Chondrocyte (in vitro differentiated cells): ENCODE data around the gene TTC34. TPM values are rescaled to one million over a fixed set of nuclear protein-coding genes. Genes with fewer than 3 reads are reported as not detected.
A peak's percentile ranks its signal among the peaks of the same experiment; 100 is the strongest.

Experiments used
- DNase-seq: peaks from one replicate; pipeline ENCODE4 v3.0.0; 2021; ENCODE audit warnings: mixed read lengths, low spot score
- H3K27ac Mint-ChIP-seq: one replicate; pipeline ENCODE4 v1.8.0; 2021; ENCODE audit warnings: mild to moderate bottlenecking, moderate library complexity, mixed read lengths; ENCODE audit not compliant: unreplicated experiment
- H3K27me3 Mint-ChIP-seq: 2 replicates; pipeline ENCODE4 v1.8.0; 2021; ENCODE audit warnings: low read depth, mixed read lengths
- H3K36me3 Mint-ChIP-seq: 2 replicates; pipeline ENCODE4 v1.8.0; 2021; ENCODE audit warnings: low read depth, mixed read lengths
- H3K4me1 Mint-ChIP-seq: 2 replicates; pipeline ENCODE4 v1.8.0; 2021; ENCODE audit warnings: low read depth, mild to moderate bottlenecking, mixed read lengths
- H3K4me3 Mint-ChIP-seq: one replicate; pipeline ENCODE4 v1.8.0; 2021; ENCODE audit warnings: mild to moderate bottlenecking, moderate library complexity, mixed read lengths; ENCODE audit not compliant: unreplicated experiment
- H3K9me3 Mint-ChIP-seq: 2 replicates; pipeline ENCODE4 v1.8.0; 2021; ENCODE audit warnings: low read depth, mixed read lengths
- CTCF ChIP-seq: fragments of 200-600 bp; sonication (generic); IDR thresholded peaks from 2 replicates; pipeline ENCODE4 v1.5.0; 2021; ENCODE audit warnings: antibody characterized with exemption, mild to moderate bottlenecking, moderate library complexity
- total RNA-seq: library from RNA; stranded (reverse); gene quantifications from 3 replicates; pipeline ENCODE4 v1.2.1, GENCODE V29; 2021

Gene TTC34
- total RNA-seq, 1 donor from 2014 or later, result 0.60 TPM

GRCh38 chr1:2826316-2826715 lies 24.8 kb upstream of the TTC34 start:
- peaks cover 22% of the 10 kb centered on the region for H3K9me3 Mint-ChIP-seq
- no peaks in the 10 kb centered on the region for H3K27me3 Mint-ChIP-seq
- H3K27ac Mint-ChIP-seq, result no peak overlapping the region
- no peaks in the 10 kb centered on the region for H3K4me1 Mint-ChIP-seq
- TF ChIP-seq CTCF, result no peak
- H3K4me3 Mint-ChIP-seq, result no peak overlapping the region
- no peaks in the 10 kb centered on the region for H3K36me3 Mint-ChIP-seq
- peak; percentile 85 for DNase-seq

GRCh38 chr1:2825487-2826189 lies 24.1 kb upstream of the TTC34 start:
- H3K4me1 Mint-ChIP-seq, result no peaks in the 10 kb centered on the region
- H3K4me3 Mint-ChIP-seq, result no peak overlapping the region
- DNase-seq, result peak; percentile 61
- no peak for TF ChIP-seq CTCF
- no peaks in the 10 kb centered on the region for H3K27me3 Mint-ChIP-seq
- no peaks in the 10 kb centered on the region for H3K36me3 Mint-ChIP-seq
- no peak overlapping the region for H3K27ac Mint-ChIP-seq
- peaks cover 22% of the 10 kb centered on the region for H3K9me3 Mint-ChIP-seq

GRCh38 chr1:2824999-2825398 lies 23.5 kb upstream of the TTC34 start:
- no peaks in the 10 kb centered on the region for H3K4me1 Mint-ChIP-seq
- no peak overlapping the region for H3K27ac Mint-ChIP-seq
- no peaks in the 10 kb centered on the region for H3K27me3 Mint-ChIP-seq
- H3K36me3 Mint-ChIP-seq, result no peaks in the 10 kb centered on the region
- TF ChIP-seq CTCF, result no peak
- DNase-seq, result peak; percentile 51
- H3K9me3 Mint-ChIP-seq, result peaks cover 23% of the 10 kb centered on the region
- H3K4me3 Mint-ChIP-seq, result no peak overlapping the region

- H3K36me3 Mint-ChIP-seq, result no peaks in the 10 kb centered on the region
- H3K4me1 Mint-ChIP-seq, result no peaks in the 10 kb centered on the region
- H3K27me3 Mint-ChIP-seq, result no peaks in the 10 kb centered on the region
- DNase-seq, result peak; percentile 54
- H3K9me3 Mint-ChIP-seq, result peaks cover 31% of the 10 kb centered on the region
- H3K27ac Mint-ChIP-seq, result no peak overlapping the region
- no peak overlapping the region for H3K4me3 Mint-ChIP-seq
- TF ChIP-seq CTCF, result no peak
Observed at GRCh38 chr1:2823921-2824610, 22.6 kb upstream of the TTC34 start.

GRCh38 chr1:2822621-2823145 lies 21.2 kb upstream of the TTC34 start:
- H3K9me3 Mint-ChIP-seq, result peaks cover 21% of the 10 kb centered on the region
- no peaks in the 10 kb centered on the region for H3K36me3 Mint-ChIP-seq
- DNase-seq, result peak; percentile 67
- TF ChIP-seq CTCF, result no peak
- no peaks in the 10 kb centered on the region for H3K4me1 Mint-ChIP-seq
- no peak overlapping the region for H3K4me3 Mint-ChIP-seq
- H3K27ac Mint-ChIP-seq, result no peak overlapping the region
- H3K27me3 Mint-ChIP-seq, result no peaks in the 10 kb centered on the region
